ENCODE measurements around the gene ATP6V0C.
"Not testable (repeated sequence)": the region's sequence is repeated elsewhere in the genome, so short reads cannot be mapped to it uniquely, and the experiment has no call there.

ATP6V0C gene

GRCh38 chr16:2528161-2529060 lies 14.7 kb downstream of the ATP6V0C start:
- no peak for DNase-seq (ENCODE audit: low spot score)

- no peak for DNase-seq (ENCODE audit: low spot score)
Measured at GRCh38 chr16:2529061-2529931, 15.5 kb downstream of the ATP6V0C start.

GRCh38 chr16:2529961-2530628 lies 16.3 kb downstream of the ATP6V0C start:
- DNase-seq (ENCODE audit: low spot score), result no peak

- DNase-seq (ENCODE audit: low spot score), result no peak
Measured at GRCh38 chr16:2530629-2531318, 17.0 kb downstream of the ATP6V0C start.

- DNase-seq (ENCODE audit: low spot score), result no peak
Measured at GRCh38 chr16:2531371-2531695, 17.6 kb downstream of the ATP6V0C start, which contains the start of gene CEMP1. TSS of gene CEMP1 (minus strand) at chr16:2531408. CDS start at chr16:2531073, 335 bp downstream.

GRCh38 chr16:2531696-2532493 lies 18.1 kb downstream of the ATP6V0C start:
- DNase-seq (ENCODE audit: low spot score), result peak; percentile 96

GRCh38 chr16:2532494-2533141 lies 18.9 kb downstream of the ATP6V0C start:
- no peak for DNase-seq (ENCODE audit: low spot score)

GRCh38 chr16:2533142-2533755 lies 19.5 kb downstream of the ATP6V0C start:
- not testable (repeated sequence) for DNase-seq (ENCODE audit: low spot score)

GRCh38 chr16:2533912-2534311 lies 20.2 kb downstream of the ATP6V0C start:
- DNase-seq (ENCODE audit: low spot score), result no peak

GRCh38 chr16:2534335-2534734 lies 20.6 kb downstream of the ATP6V0C start:
- DNase-seq (ENCODE audit: low spot score), result not testable (repeated sequence)

GRCh38 chr16:2535625-2536013 lies 21.9 kb downstream of the ATP6V0C start:
- peak; percentile 44 for DNase-seq (ENCODE audit: low spot score)

- peak; percentile 95 for DNase-seq (ENCODE audit: low spot score)
Measured at GRCh38 chr16:2537451-2538379, 24.0 kb downstream of the ATP6V0C start, which contains the start of gene PDPK1. TSS of gene PDPK1 (plus strand) at chr16:2538021. CDS start at chr16:2538113, 92 bp downstream.

- not testable (repeated sequence) for DNase-seq (ENCODE audit: low spot score)
Measured at GRCh38 chr16:2539192-2539844, 25.6 kb downstream of the ATP6V0C start.

GRCh38 chr16:2539845-2540458 lies 26.2 kb downstream of the ATP6V0C start:
- peak; percentile 60 for DNase-seq (ENCODE audit: low spot score)

- DNase-seq (ENCODE audit: low spot score), result not testable (repeated sequence)
Measured at GRCh38 chr16:2540912-2541311, 27.2 kb downstream of the ATP6V0C start.

- not testable (repeated sequence) for DNase-seq (ENCODE audit: low spot score)
Measured at GRCh38 chr16:2541409-2541808, 27.7 kb downstream of the ATP6V0C start.

- not testable (repeated sequence) for DNase-seq (ENCODE audit: low spot score)
Measured at GRCh38 chr16:2543771-2544170, 30.0 kb downstream of the ATP6V0C start.

Measured in ecto neural progenitor cell (in vitro differentiated cells).